K562 (cell line): ENCODE data around the gene ING4. TPM values are rescaled to one million over a fixed set of nuclear protein-coding genes. Genes with fewer than 3 reads are reported as not detected.

ENCODE experiments used
- ATF1 ChIP-seq, 2 experiments: fragments of 450-650 bp in 1 of 2; IDR thresholded peaks; 2 replicates each; pipeline ENCODE4 v1.6.1; 2016; ENCODE audit warnings: missing compliant biosample characterization in 1 of 2, missing genetic modification characterization in 1 of 2
- GABPB1 ChIP-seq: sonication (generic); formaldehyde crosslinking; IDR thresholded peaks from 2 replicates; pipeline ENCODE4 v1.8.0; 2022; ENCODE audit warnings: mild to moderate bottlenecking, missing genetic modification reagents
- HDAC1 ChIP-seq, 2 experiments: fragments of 450-650 bp; IDR thresholded peaks; 2 replicates each; pipeline ENCODE4 v1.6.1; 2016 to 2017; ENCODE audit warnings: inconsistent platforms in 1 of 2, mild to moderate bottlenecking in 1 of 2, moderate library complexity in 1 of 2
- HDAC3 ChIP-seq: fragments of 450-650 bp; IDR thresholded peaks from 2 replicates; pipeline ENCODE4 v1.6.1; 2018; ENCODE audit warnings: borderline replicate concordance, mild to moderate bottlenecking, moderate library complexity; ENCODE audit not compliant: partially characterized antibody
- LARP7 ChIP-seq: fragments of 450-650 bp; IDR thresholded peaks from 2 replicates; pipeline ENCODE4 v1.6.1; 2016
- MEIS2 ChIP-seq: fragments of 450-650 bp; IDR thresholded peaks from 2 replicates; pipeline ENCODE4 v1.6.1; 2014; ENCODE audit warnings: mild to moderate bottlenecking; ENCODE audit not compliant: partially characterized antibody
- MLLT1 ChIP-seq, 2 experiments: fragments of 450-650 bp; IDR thresholded peaks; 2 replicates each; pipeline ENCODE4 v1.6.1; 2016
- NR4A1 ChIP-seq, 2 experiments: fragments of 250-450 bp in 1 of 2; fragments of 450-650 bp in 1 of 2; sonication (Bioruptor Pico) in 1 of 2; IDR thresholded peaks; 2 replicates each; pipeline versions ENCODE4 v1.4.0 to v1.6.1; 2016 to 2020; ENCODE audit warnings: mild to moderate bottlenecking in 2 of 2, missing compliant biosample characterization in 1 of 2, missing genetic modification characterization in 1 of 2, moderate library complexity in 1 of 2
- RFX5 ChIP-seq: IDR thresholded peaks from 2 replicates; pipeline ENCODE4 v1.6.1; 2011; ENCODE audit warnings: low read depth, mild to moderate bottlenecking, improper control_type of control experiment, low read length
- SRF ChIP-seq, 2 experiments: fragments of 250-450, 450-650 bp in 1 of 2; sonication (Bioruptor Pico) in 1 of 2; sonication (generic) in 1 of 2; formaldehyde crosslinking; IDR thresholded peaks; 2 replicates each; pipeline versions ENCODE4 v1.5.0 to v1.5.1; 2020 to 2022; ENCODE audit warnings: mild to moderate bottlenecking in 1 of 2, missing genetic modification reagents in 1 of 2
- TAF9B ChIP-seq: fragments of 450-650 bp; IDR thresholded peaks from 2 replicates; pipeline ENCODE4 v1.6.1; 2018; ENCODE audit warnings: mild to moderate bottlenecking; ENCODE audit not compliant: partially characterized antibody
- ZNF253 ChIP-seq: fragments of 250-450 bp; sonication (Bioruptor Pico); conservative IDR thresholded peaks from 2 replicates; pipeline ENCODE4 v1.6.1; 2021; ENCODE audit warnings: mild to moderate bottlenecking
- ZNF57 ChIP-seq: fragments of 450-650 bp; formaldehyde crosslinking; IDR thresholded peaks from 2 replicates; pipeline ENCODE4 v1.4.0; 2020; ENCODE audit warnings: mild to moderate bottlenecking, moderate library complexity
- ZNF639 ChIP-seq, 2 experiments: fragments of 200-800 bp in 1 of 2; sonication (Bioruptor generic) in 1 of 2; sonication (generic) in 1 of 2; formaldehyde crosslinking in 1 of 2; IDR thresholded peaks in 1 of 2; conservative IDR thresholded peaks in 1 of 2; 2 replicates each; pipeline versions ENCODE4 v1.5.0 to v1.6.1; 2016 to 2020; ENCODE audit warnings: missing compliant biosample characterization in 1 of 2, missing genetic modification characterization in 1 of 2, missing genetic modification reagents in 1 of 2
- ZNF766 ChIP-seq: fragments of 200-800 bp; sonication (Bioruptor generic); conservative IDR thresholded peaks from 2 replicates; pipeline ENCODE4 v1.6.1; 2016; ENCODE audit warnings: missing genetic modification characterization, missing compliant biosample characterization
- polyA plus RNA-seq, 8 experiments: library from polyadenylated mRNA; depleted of rRNA in 4 of 8; stranded (reverse) in 5 of 8; unstranded in 3 of 8; fragments of >200 nt; fragmentation: Nextera tagmentation in 2 of 8; fragmentation: Illumina TruSeq in 1 of 8; extraction: Ambion mirVana in 2 of 8; extraction: Trizol in 1 of 8; gene quantifications; 2 replicates each; pipeline versions ENCODE4 v1.2.1 to v1.2.3, GENCODE V29; 2011 to 2014; ENCODE audit warnings: inconsistent platforms in 1 of 8, missing spikeins in 1 of 8
- total RNA-seq, 7 experiments: library from RNA; depleted of rRNA in 6 of 7; stranded (reverse); fragments of >200 nt in 6 of 7; fragmentation: Illumina TruSeq in 2 of 7; extraction: Trizol in 2 of 7; gene quantifications; 2 replicates each; pipeline versions ENCODE4 v1.2.1 to v1.2.3, GENCODE V29; 2011 to 2021; ENCODE audit warnings: low replicate concordance in 1 of 7

The ING4 gene
- total and polyA plus RNA-seq, 9 of the 15 experiments (the other 6 are each of a cell fraction or from before 2014, with no cell fraction given), result 6.6 to 30.2 (median 15.7) TPM

GRCh38 chr12:6662906-6663742 lies at the start of gene ING4 (continued):
- peak in 1 of 2 experiments; percentile 90; a peak in 2 of 4 replicates for TF ChIP-seq HDAC1 (IDR thresholded peaks at IDR 0.05)
- TF ChIP-seq ATF1 (CRISPR knock-in tag; IDR thresholded peaks at IDR 0.05), result peak; percentile 92
- TF ChIP-seq ATF1 (tag; IDR thresholded peaks at IDR 0.05), result peak; percentile 99
- peak; percentile 28 for TF ChIP-seq HDAC3
- TF ChIP-seq LARP7, result 0 out of 2 replicates have a peak, but pooled peaks have one; percentile 8
- no peak for TF ChIP-seq MEIS2
- peak; percentile 43 for TF ChIP-seq TAF9B
- TF ChIP-seq ZNF766, result peak; percentile 90
- TF ChIP-seq ZNF253 (CRISPR knock-in tag), result no peak
- TF ChIP-seq MLLT1 (IDR thresholded peaks at IDR 0.05), result 0 out of 4 replicates have a peak, but pooled peaks of 1 of the 2 experiments have one; percentile 14
- TF ChIP-seq SRF (CRISPR knock-in tag; IDR thresholded peaks at IDR 0.05), result peak; percentile 68 to 97; a peak in 3 of 4 replicates
- TF ChIP-seq NR4A1 (CRISPR knock-in tag; IDR thresholded peaks at IDR 0.05), result no peak
- TF ChIP-seq NR4A1 (tag; IDR thresholded peaks at IDR 0.05), result no peak
- TF ChIP-seq RFX5, result peak; percentile 65; the same call in 1 of the 2 replicates
- no peak for TF ChIP-seq ZNF57 (CRISPR knock-in tag)
- peak; percentile 97 for TF ChIP-seq GABPB1 (CRISPR knock-in tag)
- peak in 1 of 2 experiments; percentile 84; a peak in 2 of 4 replicates for TF ChIP-seq ZNF639 (CRISPR knock-in tag; conservative IDR thresholded peaks at IDR 0.05 in 1 of 2, IDR thresholded peaks at IDR 0.05 in 1 of 2)
